Hematopoietic multipotent progenitor cell treated with erythropoietin and hydrocortisone succinate and interleukin-3 and kit ligand, for 17 days (in vitro differentiated cells): Measurements from ENCODE around the gene HOXA4.

Source experiments
- DNase-seq: peaks from one replicate; pipeline ENCODE4 v3.0.0-alpha.2; 2015; ENCODE audit warnings: low spot score

HOXA4 gene

DNA sequence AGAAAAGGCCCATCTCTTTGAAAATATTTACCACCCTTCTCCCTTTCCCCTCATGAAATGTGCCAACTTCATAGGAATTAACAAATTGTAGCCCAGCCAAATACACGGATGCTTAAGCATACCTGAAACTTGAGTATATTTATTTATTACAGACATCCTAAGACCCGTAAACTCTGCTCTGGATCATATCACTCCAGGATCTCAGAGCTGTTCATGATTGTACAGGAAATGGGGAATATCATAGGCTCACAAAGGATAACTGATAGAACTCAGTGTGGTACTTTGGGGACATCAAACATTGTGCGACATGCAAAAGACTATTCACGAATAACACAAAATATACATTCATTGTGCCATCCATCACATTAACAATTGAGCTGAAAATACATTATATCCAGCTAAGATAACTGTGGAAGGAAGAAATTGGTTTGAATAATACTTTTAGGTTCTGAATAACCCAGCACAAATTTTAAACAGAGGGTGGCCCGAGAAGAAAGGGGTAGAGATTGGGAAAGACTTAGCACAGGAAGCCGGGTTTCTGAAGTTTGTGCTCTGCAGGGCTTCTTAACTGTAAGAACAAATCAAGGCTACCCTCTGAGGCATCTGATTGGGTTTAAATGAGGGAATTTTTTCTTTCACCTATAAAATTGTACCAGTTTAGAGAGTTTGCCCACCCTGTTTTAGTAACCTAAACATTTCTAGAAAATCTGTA, 37.2 kb downstream of the HOXA4 start:
- DNase-seq, result no peak

DNA sequence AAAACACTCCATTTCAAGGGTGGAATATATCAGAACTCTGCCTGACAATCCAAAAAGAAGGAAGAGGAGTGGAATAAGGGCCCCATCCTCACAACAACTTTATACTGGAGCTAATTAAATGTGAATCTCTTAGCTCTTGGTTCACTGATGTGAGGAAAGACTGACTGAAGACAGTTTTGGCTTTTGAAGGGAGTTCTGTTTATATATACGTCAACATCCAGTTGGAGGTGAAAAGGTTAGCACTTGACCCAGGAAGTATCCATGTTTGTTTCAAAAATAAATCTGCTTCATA, 37.8 kb downstream of the HOXA4 start:
- DNase-seq, result no peak

DNA sequence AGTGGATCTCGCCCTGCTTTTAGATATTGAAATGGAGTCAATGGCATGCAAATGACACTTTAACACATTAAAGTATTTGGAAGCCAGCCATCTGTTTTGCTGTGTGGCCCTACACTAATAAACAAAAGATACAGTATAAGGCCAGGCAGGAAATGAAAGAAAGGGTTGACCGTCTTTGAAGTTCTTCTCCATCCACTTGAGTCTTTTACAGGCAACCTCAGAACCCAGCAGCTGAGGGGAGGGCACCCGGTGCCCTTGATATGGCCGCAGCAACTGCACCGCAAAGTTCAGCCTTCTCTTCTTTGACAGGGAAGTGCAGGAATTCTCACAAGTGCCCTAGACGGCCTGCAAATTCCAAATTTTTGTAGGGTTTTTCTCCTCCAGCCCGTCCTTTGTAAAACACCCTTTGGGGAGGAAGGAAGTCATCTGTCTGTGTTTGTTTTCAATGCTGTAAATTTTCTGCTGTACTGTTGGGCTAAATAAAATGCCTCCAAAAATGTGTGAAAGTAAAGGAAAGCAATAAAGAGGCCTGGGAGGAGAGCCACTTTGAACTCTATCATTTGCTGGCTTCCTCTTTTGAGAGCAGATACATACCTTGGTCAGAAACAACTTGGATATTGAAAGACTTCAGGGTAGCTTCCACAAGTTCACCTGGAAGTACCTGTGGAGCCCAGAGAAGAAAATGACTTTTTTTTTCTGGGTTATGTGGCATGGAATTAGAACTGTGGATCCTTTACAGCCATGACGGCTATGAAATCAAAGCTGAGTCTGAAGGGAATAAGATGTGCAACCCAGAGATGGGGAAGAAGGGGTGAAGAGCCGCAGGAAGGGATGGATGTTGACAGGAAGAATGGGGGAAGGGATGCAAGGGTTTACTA, 38.4 kb downstream of the HOXA4 start:
- no peak for DNase-seq

DNA sequence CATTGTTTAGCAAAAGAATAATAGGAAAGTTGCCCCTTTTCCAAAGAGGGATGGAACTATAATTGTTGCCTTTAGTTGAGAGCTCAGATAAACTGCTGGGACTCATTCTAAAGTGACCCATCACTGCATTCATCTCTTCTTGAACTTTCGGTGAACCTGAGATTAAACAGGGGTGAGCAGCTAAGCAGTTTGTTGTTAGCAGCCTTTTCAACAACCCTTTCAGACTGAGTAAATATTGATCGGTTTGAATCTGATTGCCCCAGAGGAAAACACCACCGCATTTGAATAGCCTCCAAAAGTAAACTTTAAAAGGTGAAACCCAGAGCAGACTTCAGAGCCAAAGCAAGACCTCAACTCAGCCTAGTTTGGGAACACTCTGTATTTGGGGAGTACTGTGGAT, 39.5 kb downstream of the HOXA4 start:
- DNase-seq, result no peak

DNA sequence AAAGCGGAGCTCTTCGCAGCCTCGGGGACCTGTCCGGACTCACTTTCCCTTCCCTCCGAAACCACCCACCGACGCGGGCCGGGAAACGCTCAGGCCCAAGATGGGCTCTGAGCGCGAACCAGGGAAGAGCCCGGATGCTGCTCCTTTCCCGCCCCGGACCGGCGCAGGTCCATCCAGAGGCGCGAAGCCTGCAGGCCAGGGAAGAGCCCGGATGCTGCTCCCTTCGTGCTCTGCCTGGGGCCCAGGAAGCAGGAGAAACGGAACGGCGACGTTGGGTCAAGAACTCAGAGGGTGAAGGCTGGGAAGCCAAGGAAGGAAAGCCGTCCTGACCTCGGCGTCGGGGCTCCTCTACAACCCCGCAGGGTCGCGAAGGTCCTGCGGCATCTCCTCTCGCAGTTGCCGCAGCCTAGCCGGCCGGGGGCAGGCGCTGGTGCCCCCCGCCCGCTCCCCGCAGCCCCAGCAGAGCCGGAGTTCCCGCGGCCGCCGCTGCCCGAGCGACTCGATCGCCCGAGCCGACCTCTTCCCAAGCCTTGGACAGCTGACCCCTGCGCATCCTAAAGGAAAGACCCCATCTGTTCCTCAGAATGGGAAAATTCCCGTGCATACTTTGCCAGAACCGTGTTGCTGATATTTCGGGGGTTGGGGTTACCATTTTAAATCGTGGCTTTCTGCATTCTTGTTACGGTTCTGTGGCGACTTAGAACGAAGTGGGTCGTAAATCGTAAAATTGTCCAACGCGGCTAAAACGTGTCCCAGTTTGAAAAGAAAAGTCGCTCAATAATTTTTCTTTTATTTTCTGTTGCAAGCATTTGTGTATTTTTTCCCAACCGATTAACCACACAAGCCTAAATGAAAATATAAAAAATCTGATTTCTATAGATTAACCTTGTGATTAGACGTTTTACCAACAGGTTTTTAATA, 42.3 kb downstream of the HOXA4 start:
- DNase-seq, result no peak

DNA sequence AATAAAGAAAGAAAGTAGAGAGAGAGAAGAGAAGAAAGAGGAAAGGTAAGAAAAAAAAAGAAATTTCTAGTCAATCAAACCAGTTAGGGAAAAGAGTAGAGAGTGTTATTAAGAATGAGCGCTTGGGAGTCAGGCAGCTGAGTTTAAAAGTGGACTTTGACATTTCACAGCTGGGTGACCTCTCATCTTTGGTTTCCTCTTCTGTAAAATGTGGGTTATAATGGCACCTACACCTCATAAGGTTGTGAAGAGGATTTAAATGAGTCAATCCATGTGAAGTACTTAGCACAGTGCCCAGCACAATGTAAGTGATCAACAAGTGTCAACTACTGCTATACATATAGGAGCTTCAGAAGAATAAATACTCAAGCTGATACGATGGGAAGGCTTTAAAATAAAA, 46.9 kb downstream of the HOXA4 start:
- DNase-seq, result no peak

DNA sequence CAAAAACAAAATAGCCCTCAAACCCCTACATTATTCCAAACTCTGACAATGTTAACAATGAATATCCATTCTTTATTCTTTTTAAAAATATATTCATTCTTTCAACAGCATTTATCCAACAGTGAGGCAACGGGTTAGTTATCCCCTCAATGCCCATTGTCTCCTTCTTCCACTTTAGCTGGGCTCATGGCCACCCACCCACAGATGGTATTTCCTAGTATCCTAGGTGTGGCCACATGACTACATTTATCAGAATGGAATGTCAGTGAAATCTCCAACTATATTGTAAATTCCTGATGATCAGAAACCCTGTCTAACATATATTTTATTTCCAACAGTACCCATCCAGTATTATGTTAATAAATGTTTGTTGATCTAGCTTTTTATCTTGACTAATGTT, 48.4 kb downstream of the HOXA4 start:
- DNase-seq, result no peak

DNA sequence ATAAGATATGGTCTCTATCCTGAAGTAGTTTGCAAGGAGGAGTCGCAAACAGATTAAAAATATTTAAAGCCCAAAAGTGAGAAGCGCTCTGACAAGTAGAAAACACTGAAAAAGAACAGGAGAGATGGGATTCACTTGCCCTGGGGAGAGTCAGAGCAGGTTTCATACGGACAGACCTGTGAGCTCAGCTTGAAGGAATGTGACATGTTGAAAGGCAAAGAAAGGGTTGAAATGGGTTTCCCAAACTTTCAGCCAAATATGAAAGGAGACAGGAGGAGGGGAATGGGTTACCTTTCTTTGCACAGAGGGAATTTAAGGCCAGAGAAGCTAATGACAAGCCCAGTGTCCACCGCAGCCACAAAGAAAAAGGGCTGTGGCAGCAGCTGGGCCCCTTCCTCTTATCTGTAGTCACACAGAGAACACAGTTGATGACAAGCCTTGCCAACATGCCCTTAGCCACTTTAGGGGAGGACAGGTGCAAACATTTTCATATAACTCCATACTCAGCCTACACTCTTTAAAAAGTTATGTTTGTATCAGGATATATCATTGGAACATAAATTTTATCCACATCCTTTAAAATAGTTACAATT, 49.6 kb downstream of the HOXA4 start:
- no peak for DNase-seq

DNA sequence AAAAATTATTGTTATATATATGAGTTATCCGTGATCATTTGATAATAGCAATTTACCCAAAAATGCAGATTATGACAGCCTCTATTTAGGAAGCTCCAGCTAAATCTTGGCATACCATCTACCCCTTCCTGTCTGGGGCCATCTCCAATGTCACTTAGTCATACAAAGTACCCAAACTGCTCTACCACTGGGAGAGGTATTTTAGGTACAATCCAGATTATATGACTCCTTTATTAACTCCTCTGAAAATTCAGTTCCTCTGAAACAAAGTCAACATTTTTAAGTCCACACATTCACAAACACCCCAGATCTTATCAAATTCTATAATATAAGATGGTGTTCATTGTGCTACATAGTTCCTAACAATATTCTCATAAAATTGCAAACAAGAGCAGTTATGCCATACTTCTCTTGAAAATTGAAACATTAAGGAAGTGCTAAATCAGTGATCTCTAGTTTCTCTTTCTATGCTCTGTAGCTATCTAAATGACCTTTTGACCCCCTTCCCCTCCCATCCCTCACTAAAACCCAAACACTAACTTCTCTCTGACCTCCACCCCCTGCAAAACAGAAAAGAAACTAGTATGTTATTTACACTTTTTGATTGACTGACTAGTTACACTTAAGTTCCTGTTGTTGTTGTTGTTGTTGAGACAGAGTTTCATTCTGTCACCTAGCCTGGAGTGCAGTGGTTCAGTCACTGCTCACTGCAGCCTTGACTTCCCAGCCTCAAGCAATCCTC, 51.2 kb downstream of the HOXA4 start:
- no peak for DNase-seq

DNA sequence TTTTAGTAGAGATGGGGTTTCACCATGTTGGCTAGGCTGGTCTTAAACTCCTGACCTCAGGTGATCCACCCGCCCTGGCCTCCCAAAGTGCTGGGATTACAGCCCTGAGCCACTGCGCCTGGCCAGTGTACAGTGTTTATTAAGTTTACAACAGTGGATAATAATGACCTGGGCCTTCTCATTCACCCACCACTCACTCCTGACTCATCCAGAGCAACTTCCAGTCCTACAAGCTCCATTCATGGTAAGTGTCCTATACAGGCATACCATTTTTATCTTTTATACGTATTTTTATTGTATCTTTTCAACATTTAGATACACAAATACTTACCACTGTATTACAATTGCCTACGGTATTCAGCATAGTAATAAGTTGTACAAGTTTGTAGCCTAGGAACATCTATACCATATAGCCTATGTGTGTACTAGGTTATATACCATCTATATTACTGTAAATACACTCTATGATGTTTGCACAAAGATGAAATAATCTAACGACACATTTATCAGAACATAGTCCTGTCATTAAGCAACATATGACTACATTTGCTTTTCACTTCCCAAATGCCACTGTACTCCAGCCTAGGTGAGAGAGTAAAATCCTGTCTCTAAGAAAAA, 51.8 kb downstream of the HOXA4 start:
- DNase-seq, result no peak
